GF-D8 (cell line): ENCODE data around the gene EIF1.
"Not testable (repeated sequence)": the region's sequence is repeated elsewhere in the genome, so short reads cannot be mapped to it uniquely, and the experiment has no call there.

Experiments used
- DNase-seq: peaks from one replicate; lab custom pipeline; 2025; lab: John Stamatoyannopoulos, UW

EIF1 gene

GRCh38 chr17:41688641-41689496 lies at the start of gene EIF1:
TSS of gene EIF1 (plus strand) at chr17:41688885. CDS start at chr17:41689039, 154 bp downstream.
- peak; percentile 98 for DNase-seq

GRCh38 chr17:41638941-41639340 lies 49.7 kb upstream of the EIF1 start:
- no peak for DNase-seq

- DNase-seq, result no peak
These were observed 48.9 kb upstream of the EIF1 start for GRCh38 chr17:41639492-41640473.

- not testable (repeated sequence) for DNase-seq
These were observed 48.1 kb upstream of the EIF1 start for GRCh38 chr17:41640596-41640995.

- no peak for DNase-seq
These were observed 46.2 kb upstream of the EIF1 start for GRCh38 chr17:41642252-41643156.

- DNase-seq, result no peak
These were observed 41.5 kb upstream of the EIF1 start for GRCh38 chr17:41647038-41647813.

GRCh38 chr17:41647940-41648410 lies 40.7 kb upstream of the EIF1 start:
- DNase-seq, result peak; percentile 13

GRCh38 chr17:41648411-41649195 lies 40.1 kb upstream of the EIF1 start:
- DNase-seq, result peak; percentile 48

GRCh38 chr17:41649923-41650519 lies 38.7 kb upstream of the EIF1 start:
- no peak for DNase-seq

GRCh38 chr17:41650794-41651624 lies 37.7 kb upstream of the EIF1 start:
- DNase-seq, result no peak

GRCh38 chr17:41651625-41652460 lies 36.8 kb upstream of the EIF1 start:
- DNase-seq, result no peak

GRCh38 chr17:41652461-41652970 lies 36.2 kb upstream of the EIF1 start:
- no peak for DNase-seq

- DNase-seq, result no peak
These were observed 35.3 kb upstream of the EIF1 start for GRCh38 chr17:41653421-41653820.

- DNase-seq, result no peak
These were observed 34.6 kb upstream of the EIF1 start for GRCh38 chr17:41653892-41654677.

GRCh38 chr17:41654678-41655607 lies 33.7 kb upstream of the EIF1 start:
- no peak for DNase-seq
